Activated naive CD4-positive, alpha-beta T cell (primary cell): ENCODE measurements around the gene DDHD1.
"Not testable (repeated sequence)": the region's sequence is repeated elsewhere in the genome, so short reads cannot be mapped to it uniquely, and the experiment has no call there.

Experiments
- DNase-seq, 4 experiments: peaks; one replicate each; lab custom pipeline; 2025; lab: John Stamatoyannopoulos, UW

Gene DDHD1

GRCh38 chr14:53152887-53153701 is at the start of gene DDHD1:
DDHD1 (minus strand) TSS chr14:53153323; CDS start chr14:53153098, 225 bp downstream.
- peak; percentile 44 to 82 (median 66) for DNase-seq

GRCh38 chr14:53195949-53196348 is 42.8 kb upstream of the DDHD1 start:
- no peak for DNase-seq

DNA sequence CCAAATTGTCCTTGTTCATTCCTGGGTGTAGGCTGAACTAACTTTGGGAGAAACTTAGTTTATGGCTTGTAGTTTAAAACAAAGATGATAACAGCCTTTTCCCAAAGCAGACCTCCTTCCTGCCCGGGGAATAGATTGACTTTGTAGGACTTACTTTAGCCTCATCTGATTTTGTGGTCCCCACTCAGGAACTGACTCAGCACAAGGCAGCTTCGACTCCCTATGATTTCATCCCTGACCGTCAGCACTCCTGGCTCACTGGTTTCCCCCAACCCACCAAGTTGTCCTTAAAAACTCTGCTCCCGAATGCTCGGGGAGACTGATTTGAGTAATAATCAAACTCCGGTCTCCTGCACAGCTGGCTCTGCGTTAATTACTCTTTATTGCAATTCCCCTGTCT is 40.1 kb upstream of the DDHD1 start:
- no peak for DNase-seq

DNA sequence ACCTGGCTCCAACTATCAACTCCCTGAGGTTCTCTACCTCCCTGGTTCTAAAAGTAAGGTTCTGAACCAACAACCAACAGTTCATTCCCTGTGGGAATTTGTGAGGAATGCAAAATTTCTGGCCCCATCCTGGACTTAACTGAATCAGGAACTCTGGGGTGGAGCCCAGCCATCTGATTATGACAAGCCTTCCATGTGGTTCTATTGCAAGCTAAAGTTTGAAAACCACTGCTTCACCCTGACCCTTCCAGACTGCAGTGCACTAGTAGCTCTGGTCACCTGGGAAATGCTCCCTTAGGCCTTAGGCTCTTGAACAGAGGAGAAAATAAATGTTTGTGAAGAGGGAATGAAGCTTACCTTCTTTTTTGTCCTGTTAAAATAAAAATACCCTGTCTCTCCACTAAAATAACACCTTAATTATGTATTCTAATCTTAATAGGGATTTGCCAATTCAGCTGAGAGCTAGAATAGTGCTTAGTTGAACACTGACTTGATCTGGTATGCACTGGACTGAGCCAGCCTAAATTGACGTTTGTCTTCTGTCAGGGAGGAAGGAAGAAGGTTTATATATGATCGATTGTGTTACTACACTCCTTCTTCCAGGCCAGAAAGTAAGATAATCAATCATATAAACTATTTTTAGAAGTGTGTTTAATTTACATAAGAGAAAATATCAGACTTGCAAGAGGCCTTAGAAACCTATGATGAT is 39.1 kb upstream of the DDHD1 start:
- DNase-seq, result no peak

GRCh38 chr14:53190938-53191337 is 37.8 kb upstream of the DDHD1 start:
- peak in 1 of 4 experiments; percentile 4 for DNase-seq

DNA sequence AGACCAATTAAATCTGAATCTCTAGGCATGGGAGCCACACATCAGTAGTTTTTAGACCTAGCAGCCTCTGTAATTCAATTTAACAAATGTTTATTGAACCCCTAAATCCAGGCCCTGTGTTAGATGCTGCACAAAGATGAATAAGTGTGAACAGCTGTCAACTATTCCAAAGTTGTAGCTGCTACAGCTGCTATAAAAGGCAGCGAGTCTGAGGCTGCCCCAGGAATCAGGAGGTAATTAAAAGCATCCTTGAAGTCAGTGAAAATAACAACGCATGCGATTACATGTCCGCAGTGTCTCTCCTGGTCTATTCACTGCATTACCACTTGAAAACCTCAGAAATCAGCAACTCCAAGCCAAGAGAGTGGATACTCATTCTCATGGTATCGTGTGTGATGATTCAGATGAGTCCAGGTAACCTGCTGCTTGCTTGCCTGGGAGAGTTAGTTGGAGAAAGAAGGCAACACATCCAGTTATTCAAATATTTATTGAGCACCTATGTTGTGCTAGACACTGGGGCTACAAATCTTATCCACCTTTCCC is 34.9 kb upstream of the DDHD1 start:
- no peak for DNase-seq

- DNase-seq, result no peak
Measured at GRCh38 chr14:53186532-53186931, 33.4 kb upstream of the DDHD1 start.

GRCh38 chr14:53183611-53184010 is 30.5 kb upstream of the DDHD1 start:
- DNase-seq, result no peak

GRCh38 chr14:53183056-53183455 is 29.9 kb upstream of the DDHD1 start:
- no peak for DNase-seq

GRCh38 chr14:53181463-53182081 is 28.4 kb upstream of the DDHD1 start:
- not testable (repeated sequence) for DNase-seq

DNA sequence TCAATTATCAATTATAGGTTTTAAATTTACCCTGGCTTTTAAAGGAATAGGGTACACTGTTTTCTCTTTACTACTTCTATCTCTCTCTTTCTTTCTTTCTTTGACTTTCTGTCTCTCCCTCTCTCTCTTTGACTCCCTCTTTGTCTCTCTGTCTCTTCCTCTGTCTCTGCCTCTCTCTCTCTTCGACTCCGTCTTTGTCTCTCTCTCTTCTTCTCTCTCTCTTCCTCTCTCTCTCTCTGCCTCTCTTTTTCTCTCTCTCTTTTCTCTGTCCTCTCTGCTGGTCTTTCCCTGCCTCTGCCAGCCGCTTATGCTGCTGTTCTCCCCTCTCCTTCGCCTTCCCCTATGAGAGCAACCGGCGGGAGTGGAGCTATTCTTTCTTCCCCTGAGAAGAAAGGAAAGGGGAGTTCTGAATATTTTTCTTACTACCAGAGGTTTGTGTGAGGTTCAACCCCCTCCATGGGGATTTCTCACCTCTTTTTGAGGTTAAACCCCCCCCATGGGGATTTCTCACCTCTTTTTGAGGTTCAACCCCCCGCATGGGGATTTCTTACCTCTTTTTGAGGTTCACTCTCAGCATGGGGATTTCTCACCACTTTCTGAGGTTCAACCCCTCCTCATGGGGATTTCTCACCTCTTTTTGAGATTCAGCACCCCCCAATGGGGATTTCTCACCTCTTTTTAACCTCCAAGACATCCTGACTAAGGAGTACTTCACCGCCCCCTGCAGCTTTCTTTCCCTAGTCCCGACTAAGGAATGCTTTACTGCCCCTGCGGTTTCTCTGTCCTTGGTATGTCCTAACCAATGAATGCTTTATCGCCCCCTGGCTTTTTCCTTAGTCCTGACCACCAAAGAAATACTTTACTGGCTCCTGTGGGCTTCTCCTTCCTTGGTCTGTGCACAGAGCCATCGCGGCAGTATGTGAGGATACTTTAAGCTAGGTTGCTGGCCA is 27.4 kb upstream of the DDHD1 start:
- DNase-seq, result no peak

- not testable (repeated sequence) for DNase-seq
Measured at GRCh38 chr14:53179486-53180005, 26.4 kb upstream of the DDHD1 start.

GRCh38 chr14:53175375-53175774 is 22.3 kb upstream of the DDHD1 start:
- no peak for DNase-seq

GRCh38 chr14:53174918-53175317 is 21.8 kb upstream of the DDHD1 start:
- no peak for DNase-seq

- no peak for DNase-seq
Measured at GRCh38 chr14:53168786-53169185, 15.7 kb upstream of the DDHD1 start.

DNA sequence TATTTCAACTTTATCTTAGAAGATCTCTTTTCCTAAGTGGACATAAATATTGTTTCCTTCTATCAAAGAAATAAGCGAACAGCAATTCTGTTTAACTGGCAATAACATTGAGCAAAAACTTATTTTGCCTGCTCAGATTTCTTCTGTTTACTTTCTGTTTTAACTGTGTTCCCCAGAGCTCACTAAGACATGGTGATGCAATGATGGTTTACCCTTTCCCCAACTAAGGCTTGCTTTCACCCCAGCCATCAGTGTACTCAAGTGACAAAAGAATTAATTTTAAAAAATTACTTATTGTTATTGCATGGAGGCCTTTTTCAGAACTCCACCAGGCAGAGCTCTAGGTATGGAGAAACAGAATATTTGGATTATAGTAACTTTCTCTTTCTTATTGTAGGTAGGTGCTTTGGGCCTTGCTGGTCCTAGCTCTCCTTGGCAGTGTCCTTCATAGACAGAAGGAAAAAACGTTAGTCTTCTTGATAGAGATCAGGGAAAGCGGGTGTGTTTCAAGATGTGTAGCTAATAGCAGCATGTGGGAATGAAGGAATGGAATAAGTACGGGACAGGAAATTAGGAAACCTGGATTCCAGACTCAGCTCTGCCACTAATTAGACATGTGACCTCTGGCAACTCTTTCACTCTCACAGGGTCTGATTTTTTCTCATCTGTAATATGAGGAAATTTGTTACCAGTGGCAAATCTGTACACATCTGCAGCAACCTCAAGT is 14.6 kb upstream of the DDHD1 start:
- no peak for DNase-seq

- DNase-seq, result no peak
Measured at GRCh38 chr14:53161758-53162435, 8.8 kb upstream of the DDHD1 start.

DNA sequence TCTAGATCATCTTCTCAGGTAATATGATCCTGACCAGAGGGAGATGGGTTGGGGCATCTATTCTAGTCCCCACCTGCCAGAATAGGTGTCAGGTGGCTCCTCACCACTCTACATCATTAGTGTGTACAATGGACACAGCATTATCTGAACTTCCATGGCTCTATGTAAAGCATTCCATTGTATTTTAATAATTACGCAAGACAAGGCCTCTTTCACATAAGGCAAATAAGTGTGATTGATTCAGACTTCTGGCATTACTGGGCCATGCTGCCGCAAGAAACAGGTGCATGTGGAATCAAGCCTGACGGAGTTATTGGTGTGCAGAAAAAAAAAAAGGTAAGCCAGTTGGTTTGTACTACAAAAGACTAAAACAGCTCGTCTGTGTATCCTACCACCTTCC is 3.1 kb upstream of the DDHD1 start:
- no peak for DNase-seq

- DNase-seq, result no peak
Measured at GRCh38 chr14:53153702-53154112, 584 bp upstream of the DDHD1 start.
